Vagina (tissue), 2 donors: ENCODE data around the gene KCNH8.

Experiments
- POLR2A ChIP-seq, 2 donors: fragments of 450-650 bp; IDR thresholded peaks; one replicate each; pipeline ENCODE4 v1.6.1; 2017; ENCODE audit warnings: antibody characterized with exemption in 2 of 2, mild to moderate bottlenecking in 2 of 2, moderate library complexity in 2 of 2
- POLR2AphosphoS5 ChIP-seq, 2 donors: sonication (generic); formaldehyde crosslinking; IDR thresholded peaks; one replicate each; pipeline ENCODE4 v1.9.0; 2017; ENCODE audit warnings: antibody characterized with exemption in 2 of 2, mild to moderate bottlenecking in 2 of 2, low read depth in 1 of 2; ENCODE audit not compliant: insufficient read depth in 1 of 2
- TF ChIP-seq, protein P1 (sequence below), 3 experiments: fragments of 450-650 bp in 2 of 3; fragments of 200-600 bp in 1 of 3; sonication (generic) in 1 of 3; IDR thresholded peaks; one replicate each; pipeline ENCODE4 v1.5.1; 2017 to 2019; ENCODE audit warnings: antibody characterized with exemption in 3 of 3, mild to moderate bottlenecking in 2 of 3, moderate library complexity in 2 of 3

DNA sequence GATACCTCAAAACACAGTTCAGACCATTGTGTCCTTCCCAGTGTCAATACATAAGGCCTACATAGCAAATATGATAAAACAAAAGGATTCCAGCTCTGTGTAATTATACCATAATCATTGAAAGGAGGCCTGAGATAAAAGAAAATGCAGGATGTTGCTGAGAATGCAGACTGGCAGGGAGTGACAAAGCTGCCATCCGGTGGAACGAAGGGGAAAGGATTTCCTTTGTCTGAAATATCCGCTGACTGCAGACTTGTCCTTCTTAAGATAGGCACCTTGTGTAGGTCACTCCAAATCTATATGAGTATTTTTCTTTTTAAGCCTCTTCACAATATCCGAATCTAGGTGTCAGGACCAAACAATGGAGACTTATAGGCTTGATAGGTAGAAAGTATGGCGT, 108.0 kb downstream of the KCNH8 start:
- TF ChIP-seq, protein P1, sequence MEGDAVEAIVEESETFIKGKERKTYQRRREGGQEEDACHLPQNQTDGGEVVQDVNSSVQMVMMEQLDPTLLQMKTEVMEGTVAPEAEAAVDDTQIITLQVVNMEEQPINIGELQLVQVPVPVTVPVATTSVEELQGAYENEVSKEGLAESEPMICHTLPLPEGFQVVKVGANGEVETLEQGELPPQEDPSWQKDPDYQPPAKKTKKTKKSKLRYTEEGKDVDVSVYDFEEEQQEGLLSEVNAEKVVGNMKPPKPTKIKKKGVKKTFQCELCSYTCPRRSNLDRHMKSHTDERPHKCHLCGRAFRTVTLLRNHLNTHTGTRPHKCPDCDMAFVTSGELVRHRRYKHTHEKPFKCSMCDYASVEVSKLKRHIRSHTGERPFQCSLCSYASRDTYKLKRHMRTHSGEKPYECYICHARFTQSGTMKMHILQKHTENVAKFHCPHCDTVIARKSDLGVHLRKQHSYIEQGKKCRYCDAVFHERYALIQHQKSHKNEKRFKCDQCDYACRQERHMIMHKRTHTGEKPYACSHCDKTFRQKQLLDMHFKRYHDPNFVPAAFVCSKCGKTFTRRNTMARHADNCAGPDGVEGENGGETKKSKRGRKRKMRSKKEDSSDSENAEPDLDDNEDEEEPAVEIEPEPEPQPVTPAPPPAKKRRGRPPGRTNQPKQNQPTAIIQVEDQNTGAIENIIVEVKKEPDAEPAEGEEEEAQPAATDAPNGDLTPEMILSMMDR (IDR thresholded peaks at IDR 0.05) = no peak
- no peak for TF ChIP-seq POLR2A (IDR thresholded peaks at IDR 0.05)
- TF ChIP-seq POLR2AphosphoS5 (IDR thresholded peaks at IDR 0.05; ENCODE audit: insufficient read depth in 1 of 2, low read depth in 1 of 2) = no peak
